ENCODE results near the gene MARF1.
"Not testable (repeated sequence)": the region's sequence is repeated elsewhere in the genome, so short reads cannot be mapped to it uniquely, and the experiment has no call there.

MARF1 gene

GRCh38 chr16:15672127-15672513, 29.2 kb upstream of the MARF1 start:
- H3K4me1 ChIP-seq (ENCODE audit: control insufficient read depth, insufficient read depth, low read length); H3K27ac ChIP-seq (ENCODE audit: low read depth, low read length); H3K9ac ChIP-seq (ENCODE audit: low read length); H3K27me3 ChIP-seq (ENCODE audit: control insufficient read depth, insufficient read depth, low read length); H3K9me3 ChIP-seq (ENCODE audit: control insufficient read depth, insufficient read depth, low read depth, low read length); H3K4me3 ChIP-seq (ENCODE audit: low read depth, low read length): not testable (repeated sequence)
- H3K36me3 ChIP-seq (ENCODE audit: control insufficient read depth, insufficient read depth, low read length) = peaks cover 46% of the 10 kb centered on the region

DNA sequence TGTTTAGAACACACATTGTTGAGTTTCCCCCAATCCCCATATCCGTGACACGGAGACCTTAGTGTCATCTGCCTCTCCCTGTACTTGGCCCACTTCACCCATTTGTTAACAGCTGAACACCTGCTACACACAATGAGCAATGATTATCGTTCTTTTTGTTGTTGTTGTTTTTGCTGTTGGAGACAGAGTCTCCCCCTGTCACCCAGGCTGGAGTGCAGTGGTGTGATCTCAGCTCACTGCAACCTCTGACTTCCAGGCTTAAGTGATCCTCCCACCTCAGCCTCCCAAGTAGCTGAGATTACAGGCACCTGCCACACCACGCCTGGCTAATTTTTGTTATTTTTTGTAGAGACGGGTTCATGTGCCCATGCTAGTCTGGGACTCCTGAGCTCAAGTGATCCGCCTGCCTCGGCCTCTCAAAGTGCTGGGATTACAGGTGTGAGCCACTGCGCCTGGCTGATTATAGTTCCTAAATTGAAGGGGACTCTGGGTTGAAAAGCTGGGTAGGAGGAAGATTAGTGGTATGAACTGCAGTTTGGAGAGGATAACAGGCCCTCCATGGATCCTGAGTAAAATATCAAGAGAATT, 28.7 kb upstream of the MARF1 start:
- H3K9me3 ChIP-seq (ENCODE audit: control insufficient read depth, insufficient read depth, low read depth, low read length) = no peaks in the 10 kb centered on the region
- H3K27ac ChIP-seq (ENCODE audit: low read depth, low read length) = no peak overlapping the region
- peaks cover 50% of the 10 kb centered on the region for H3K36me3 ChIP-seq (ENCODE audit: control insufficient read depth, insufficient read depth, low read length)

DNA sequence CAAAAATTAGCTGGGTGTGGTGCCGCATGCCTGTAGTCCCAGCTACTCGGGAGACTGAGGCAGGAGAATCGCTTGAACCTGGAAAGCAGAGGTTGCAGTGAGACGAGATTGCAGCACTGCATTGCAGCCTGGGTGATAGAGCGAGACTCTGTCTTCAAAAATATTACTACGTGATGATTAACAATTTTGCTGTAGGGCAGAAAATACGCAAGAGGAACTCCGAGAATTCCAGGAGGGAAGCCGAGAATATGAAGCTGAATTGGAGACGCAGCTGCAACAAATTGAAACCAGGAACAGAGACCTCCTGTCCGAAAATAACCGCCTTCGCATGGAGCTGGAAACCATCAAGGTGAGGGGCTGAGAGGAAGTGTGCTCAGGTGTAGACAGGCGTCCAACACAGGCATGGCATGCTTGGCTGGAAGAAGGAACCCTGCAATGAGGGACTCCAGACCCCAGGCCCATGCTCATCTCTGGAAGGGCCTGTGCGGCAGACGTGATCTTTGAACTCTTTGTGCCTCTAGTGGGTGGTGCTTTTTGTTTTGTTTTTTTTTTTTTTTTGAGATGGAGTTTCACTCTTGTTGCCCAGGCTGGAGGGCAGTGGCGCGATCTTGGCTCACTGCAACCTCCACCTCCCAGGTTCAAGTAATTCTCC, 24.3 kb upstream of the MARF1 start:
- Histone ChIP-seq H3K9me3 (ENCODE audit: control insufficient read depth, insufficient read depth, low read depth, low read length) (no peaks in the 10 kb centered on the region), H3K36me3 (ENCODE audit: control insufficient read depth, insufficient read depth, low read length) (peaks cover 68% of the 10 kb centered on the region), H3K27ac (ENCODE audit: low read depth, low read length) (no peak overlapping the region), H3K4me1 (ENCODE audit: control insufficient read depth, insufficient read depth, low read length) (no peaks in the 10 kb centered on the region), H3K9ac (ENCODE audit: low read length) (no peak overlapping the region), H3K4me3 (ENCODE audit: low read depth, low read length) (no peak overlapping the region), H3K27me3 (ENCODE audit: control insufficient read depth, insufficient read depth, low read length) (no peaks in the 10 kb centered on the region)

More for the DNA sequence above, 28.7 kb upstream of the MARF1 start:
- H3K9ac ChIP-seq (ENCODE audit: low read length) = no peak overlapping the region
- no peaks in the 10 kb centered on the region for H3K27me3 ChIP-seq (ENCODE audit: control insufficient read depth, insufficient read depth, low read length)
- H3K4me1 ChIP-seq (ENCODE audit: control insufficient read depth, insufficient read depth, low read length) = peaks cover 6% of the 10 kb centered on the region; the same call in 1 of the 2 replicates
- no peak overlapping the region for H3K4me3 ChIP-seq (ENCODE audit: low read depth, low read length)

GRCh38 chr16:15665107-15665506, 22.2 kb upstream of the MARF1 start:
- Histone ChIP-seq H3K4me1 (ENCODE audit: control insufficient read depth, insufficient read depth, low read length) (no peaks in the 10 kb centered on the region; the same call in 1 of the 2 replicates), H3K27ac (ENCODE audit: low read depth, low read length) (no peak overlapping the region), H3K27me3 (ENCODE audit: control insufficient read depth, insufficient read depth, low read length) (no peaks in the 10 kb centered on the region), H3K4me3 (ENCODE audit: low read depth, low read length) (no peak overlapping the region), H3K36me3 (ENCODE audit: control insufficient read depth, insufficient read depth, low read length) (peaks cover 53% of the 10 kb centered on the region), H3K9me3 (ENCODE audit: control insufficient read depth, insufficient read depth, low read depth, low read length) (no peaks in the 10 kb centered on the region), H3K9ac (ENCODE audit: low read length) (no peak overlapping the region)

- Histone ChIP-seq H3K4me1 (ENCODE audit: control insufficient read depth, insufficient read depth, low read length) (no peaks in the 10 kb centered on the region; the same call in 1 of the 2 replicates), H3K4me3 (ENCODE audit: low read depth, low read length) (no peak overlapping the region), H3K9ac (ENCODE audit: low read length) (no peak overlapping the region), H3K27me3 (ENCODE audit: control insufficient read depth, insufficient read depth, low read length) (no peaks in the 10 kb centered on the region), H3K36me3 (ENCODE audit: control insufficient read depth, insufficient read depth, low read length) (peaks cover 12% of the 10 kb centered on the region), H3K27ac (ENCODE audit: low read depth, low read length) (no peak overlapping the region), H3K9me3 (ENCODE audit: control insufficient read depth, insufficient read depth, low read depth, low read length) (no peaks in the 10 kb centered on the region)
Measured at GRCh38 chr16:15660203-15660601, 17.2 kb upstream of the MARF1 start.

DNA sequence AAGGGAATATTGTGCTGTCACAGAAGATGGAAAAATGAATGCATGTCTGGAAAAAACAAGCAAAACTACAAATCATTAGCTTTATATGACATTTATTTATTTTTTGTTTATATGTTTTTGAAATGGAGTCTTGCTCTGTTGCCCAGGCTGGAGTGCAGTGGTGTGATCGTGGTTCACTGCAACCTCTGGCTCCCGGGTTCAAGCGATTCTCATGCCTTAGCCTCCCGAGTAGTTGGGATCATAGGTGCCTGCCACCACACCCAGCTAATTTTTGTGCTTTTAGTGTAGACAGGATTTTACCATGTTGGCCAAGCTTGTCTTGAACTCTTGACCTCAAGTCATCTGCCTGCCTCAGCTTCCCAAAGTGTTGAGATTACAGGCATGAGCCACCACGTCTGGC, 15.6 kb upstream of the MARF1 start:
- H3K36me3 ChIP-seq (ENCODE audit: control insufficient read depth, insufficient read depth, low read length) = 0 out of 2 replicates have a peak, but pooled peaks cover 4% of the 10 kb centered on the region
- no peak overlapping the region for H3K4me3 ChIP-seq (ENCODE audit: low read depth, low read length)
- no peaks in the 10 kb centered on the region; the same call in 1 of the 2 replicates for H3K4me1 ChIP-seq (ENCODE audit: control insufficient read depth, insufficient read depth, low read length)
- H3K9ac ChIP-seq (ENCODE audit: low read length) = no peak overlapping the region
- no peak overlapping the region for H3K27ac ChIP-seq (ENCODE audit: low read depth, low read length)
- H3K27me3 ChIP-seq (ENCODE audit: control insufficient read depth, insufficient read depth, low read length) = no peaks in the 10 kb centered on the region
- no peaks in the 10 kb centered on the region for H3K9me3 ChIP-seq (ENCODE audit: control insufficient read depth, insufficient read depth, low read depth, low read length)

DNA sequence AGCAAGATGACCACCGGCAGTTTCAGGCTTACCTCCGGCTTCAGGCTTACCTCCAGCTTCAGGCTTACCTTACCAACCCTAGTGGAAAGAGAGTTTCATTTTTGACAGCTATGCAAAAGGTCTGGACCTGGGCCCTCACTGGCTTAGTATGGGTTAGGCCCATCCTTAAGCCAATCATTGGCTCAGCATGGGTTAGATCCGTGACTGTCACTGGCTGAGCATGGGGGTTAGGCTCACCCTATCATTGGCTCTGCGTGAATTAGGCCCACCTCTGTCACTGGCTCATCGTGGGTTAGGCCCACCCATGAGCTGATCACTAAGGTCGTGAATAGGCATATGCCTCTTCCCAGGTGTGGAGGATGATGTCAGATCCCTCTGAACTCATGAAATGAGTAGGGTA, 15.2 kb upstream of the MARF1 start:
- Histone ChIP-seq H3K27me3 (ENCODE audit: control insufficient read depth, insufficient read depth, low read length) (no peaks in the 10 kb centered on the region), H3K4me1 (ENCODE audit: control insufficient read depth, insufficient read depth, low read length) (no peaks in the 10 kb centered on the region; the same call in 1 of the 2 replicates), H3K4me3 (ENCODE audit: low read depth, low read length) (no peak overlapping the region), H3K9ac (ENCODE audit: low read length) (no peak overlapping the region), H3K36me3 (ENCODE audit: control insufficient read depth, insufficient read depth, low read length) (0 out of 2 replicates have a peak, but pooled peaks cover 4% of the 10 kb centered on the region), H3K9me3 (ENCODE audit: control insufficient read depth, insufficient read depth, low read depth, low read length) (no peaks in the 10 kb centered on the region), H3K27ac (ENCODE audit: low read depth, low read length) (no peak overlapping the region)

DNA sequence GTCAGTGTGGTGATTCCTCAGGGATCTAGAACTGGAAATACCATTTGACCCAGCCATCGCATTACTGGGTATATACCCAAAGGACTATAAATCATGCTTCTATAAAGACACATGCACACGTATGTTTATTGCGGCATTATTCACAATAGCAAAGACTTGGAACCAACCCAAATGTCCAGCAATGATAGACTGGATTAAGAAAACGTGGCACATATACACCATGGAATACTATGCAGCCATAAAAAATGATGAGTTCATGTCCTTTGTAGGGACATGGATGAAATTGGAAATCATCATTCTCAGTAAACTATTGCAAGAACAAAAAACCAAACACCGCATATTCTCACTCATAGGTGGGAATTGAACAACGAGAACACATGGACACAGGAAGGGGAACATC, 12.6 kb upstream of the MARF1 start:
- H3K27me3 ChIP-seq (ENCODE audit: control insufficient read depth, insufficient read depth, low read length); H3K27ac ChIP-seq (ENCODE audit: low read depth, low read length); H3K9ac ChIP-seq (ENCODE audit: low read length); H3K4me1 ChIP-seq (ENCODE audit: control insufficient read depth, insufficient read depth, low read length); H3K4me3 ChIP-seq (ENCODE audit: low read depth, low read length); H3K9me3 ChIP-seq (ENCODE audit: control insufficient read depth, insufficient read depth, low read depth, low read length); H3K36me3 ChIP-seq (ENCODE audit: control insufficient read depth, insufficient read depth, low read length): not testable (repeated sequence)

DNA sequence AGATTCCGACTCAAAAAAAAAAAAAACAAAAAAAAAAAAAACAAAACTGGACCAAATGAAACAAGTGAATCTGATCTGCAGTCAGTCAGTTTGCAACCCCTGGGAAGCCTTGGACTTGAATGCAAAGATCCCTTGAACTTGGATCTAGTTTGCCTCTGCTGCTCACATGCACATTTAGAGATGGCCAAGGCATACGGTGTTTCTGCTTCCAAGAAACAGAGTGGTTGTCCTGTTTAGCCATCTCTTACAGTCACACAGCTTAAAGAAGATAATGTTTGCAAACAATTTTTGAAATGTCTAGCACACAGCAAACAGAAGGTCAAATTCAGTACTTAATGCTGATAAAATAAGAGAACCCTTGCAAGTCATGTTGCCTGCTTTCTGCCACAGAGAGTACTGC, 11.6 kb upstream of the MARF1 start:
- H3K9ac ChIP-seq (ENCODE audit: low read length) = no peak overlapping the region

GRCh38 chr16:15653227-15653626, 10.3 kb upstream of the MARF1 start:
- H3K4me3 ChIP-seq (ENCODE audit: low read depth, low read length) = no peak overlapping the region
- H3K9me3 ChIP-seq (ENCODE audit: control insufficient read depth, insufficient read depth, low read depth, low read length) = no peaks in the 10 kb centered on the region
- H3K36me3 ChIP-seq (ENCODE audit: control insufficient read depth, insufficient read depth, low read length) = peaks cover 5% of the 10 kb centered on the region; the same call in 1 of the 2 replicates
- H3K9ac ChIP-seq (ENCODE audit: low read length) = no peak overlapping the region
- H3K4me1 ChIP-seq (ENCODE audit: control insufficient read depth, insufficient read depth, low read length) = no peaks in the 10 kb centered on the region
- H3K27me3 ChIP-seq (ENCODE audit: control insufficient read depth, insufficient read depth, low read length) = no peaks in the 10 kb centered on the region
- H3K27ac ChIP-seq (ENCODE audit: low read depth, low read length) = no peak overlapping the region

More for the DNA sequence above, 11.6 kb upstream of the MARF1 start:
- Histone ChIP-seq H3K4me3 (ENCODE audit: low read depth, low read length) (no peak overlapping the region), H3K36me3 (ENCODE audit: control insufficient read depth, insufficient read depth, low read length) (peaks cover 5% of the 10 kb centered on the region; the same call in 1 of the 2 replicates), H3K27me3 (ENCODE audit: control insufficient read depth, insufficient read depth, low read length) (no peaks in the 10 kb centered on the region), H3K9me3 (ENCODE audit: control insufficient read depth, insufficient read depth, low read depth, low read length) (no peaks in the 10 kb centered on the region), H3K4me1 (ENCODE audit: control insufficient read depth, insufficient read depth, low read length) (no peaks in the 10 kb centered on the region), H3K27ac (ENCODE audit: low read depth, low read length) (no peak overlapping the region)

GRCh38 chr16:15652293-15653001, 9.5 kb upstream of the MARF1 start:
- H3K27ac ChIP-seq (ENCODE audit: low read depth, low read length) = no peak overlapping the region
- no peaks in the 10 kb centered on the region for H3K4me1 ChIP-seq (ENCODE audit: control insufficient read depth, insufficient read depth, low read length)
- H3K9ac ChIP-seq (ENCODE audit: low read length) = no peak overlapping the region
- no peaks in the 10 kb centered on the region for H3K9me3 ChIP-seq (ENCODE audit: control insufficient read depth, insufficient read depth, low read depth, low read length)
- H3K27me3 ChIP-seq (ENCODE audit: control insufficient read depth, insufficient read depth, low read length) = no peaks in the 10 kb centered on the region
- peaks cover 5% of the 10 kb centered on the region; the same call in 1 of the 2 replicates for H3K36me3 ChIP-seq (ENCODE audit: control insufficient read depth, insufficient read depth, low read length)
- H3K4me3 ChIP-seq (ENCODE audit: low read depth, low read length) = no peak overlapping the region
